IPS DF 4.7 (cell line): ENCODE measurements around the gene DCC.

Experiments used
- DNase-seq: peaks from one replicate; pipeline ENCODE4 v3.0.0-alpha.2; 2013; ENCODE audit warnings: low spot score; ENCODE audit errors: extremely low read depth

DCC gene

DNA sequence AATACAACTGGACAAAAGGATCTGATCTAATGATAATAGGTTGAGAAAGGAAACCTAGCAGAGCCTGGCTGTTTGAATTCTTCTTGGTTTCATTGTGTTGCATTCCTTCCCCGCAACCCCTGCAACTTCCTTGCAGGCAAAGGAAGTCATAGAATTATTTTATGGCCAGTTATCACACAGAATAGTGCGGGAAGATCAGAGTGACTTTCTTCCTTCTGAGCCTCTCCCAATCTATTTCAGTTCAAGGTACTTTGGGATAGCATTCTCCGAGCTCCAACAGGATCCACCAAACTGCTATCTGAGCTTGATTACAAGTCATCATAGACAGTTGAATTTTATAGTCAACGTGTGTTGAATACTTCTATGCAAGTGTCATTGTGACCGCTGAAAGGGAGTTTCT, 441.1 kb downstream of the DCC start:
- DNase-seq: no peak

DNA sequence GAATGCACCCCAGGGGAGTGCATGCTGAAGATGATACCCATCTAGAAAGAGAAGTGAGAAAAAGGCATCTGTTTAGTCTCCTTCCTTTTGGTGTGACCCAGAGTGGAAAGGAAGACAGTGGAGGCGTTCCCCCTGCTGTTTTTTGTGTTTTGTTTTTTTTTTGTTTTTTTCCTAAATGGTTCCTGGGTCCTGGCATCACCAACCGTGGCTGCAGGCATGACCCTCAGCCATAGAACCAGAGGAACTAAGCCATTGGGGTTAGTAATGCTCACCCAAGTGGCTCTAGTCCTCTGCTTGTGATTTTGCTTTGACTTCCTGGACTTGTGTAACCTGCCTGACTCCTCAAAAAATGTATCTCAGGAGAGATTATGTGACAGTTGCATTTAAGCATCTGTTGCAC, 451.3 kb downstream of the DCC start:
- no peak for DNase-seq

DNA sequence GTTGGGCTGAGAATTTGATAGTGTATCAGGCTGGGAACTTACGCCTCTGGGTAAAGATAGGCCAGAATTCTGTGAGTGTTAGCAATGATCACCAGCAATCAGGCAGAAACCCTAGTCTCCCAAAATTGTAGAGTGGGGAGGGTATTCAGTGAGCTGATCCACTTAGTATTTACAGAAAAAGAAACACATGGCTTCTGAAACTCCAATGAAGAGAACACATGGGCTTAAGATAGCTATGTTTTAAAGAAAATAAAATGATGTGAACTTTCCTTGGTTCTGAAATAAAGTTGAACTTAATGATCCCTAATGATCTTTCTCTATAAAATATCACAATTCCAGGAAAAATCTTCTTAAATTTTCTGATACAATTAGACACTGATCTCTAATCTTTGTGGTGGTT, 472.8 kb downstream of the DCC start:
- DNase-seq: no peak

GRCh38 chr18:52813635-52814416, 473.8 kb downstream of the DCC start:
- no peak for DNase-seq

DNA sequence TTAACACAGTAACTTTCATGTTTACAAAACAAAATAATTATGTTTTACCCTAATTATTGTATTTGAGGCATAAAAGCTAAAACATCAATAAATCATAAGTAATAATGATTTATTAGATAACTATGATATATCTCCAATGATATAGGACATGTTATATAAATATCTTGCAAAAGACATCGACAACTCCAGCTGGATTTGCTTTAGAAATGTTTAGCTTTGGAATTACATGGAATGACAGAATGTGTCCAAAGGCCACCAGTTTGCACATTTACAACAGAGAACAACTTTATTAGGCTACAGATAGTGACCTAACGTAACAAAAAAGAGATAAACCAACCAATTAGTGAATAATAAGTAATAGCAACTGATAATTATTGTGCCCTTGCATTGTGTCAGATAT, 475.7 kb downstream of the DCC start:
- no peak for DNase-seq

DNA sequence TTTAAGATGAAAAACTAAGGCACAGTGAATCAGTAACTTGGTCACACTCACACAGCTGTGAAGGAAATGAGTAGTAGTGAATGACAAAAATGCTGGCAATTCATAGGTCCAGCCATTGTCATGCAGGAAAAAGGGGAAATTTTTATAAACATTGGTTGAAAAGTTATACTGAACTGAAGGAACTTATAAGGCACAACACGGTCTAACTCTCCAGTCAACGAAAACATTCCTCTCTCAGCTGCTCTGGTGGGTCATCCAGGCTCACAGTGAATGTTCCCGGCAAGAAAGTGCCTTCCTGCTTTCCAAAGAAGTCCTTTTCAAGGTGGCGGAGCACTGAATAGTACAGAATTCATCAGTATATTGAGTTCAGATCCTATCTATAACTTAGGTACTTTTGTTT, 476.1 kb downstream of the DCC start:
- no peak for DNase-seq

DNA sequence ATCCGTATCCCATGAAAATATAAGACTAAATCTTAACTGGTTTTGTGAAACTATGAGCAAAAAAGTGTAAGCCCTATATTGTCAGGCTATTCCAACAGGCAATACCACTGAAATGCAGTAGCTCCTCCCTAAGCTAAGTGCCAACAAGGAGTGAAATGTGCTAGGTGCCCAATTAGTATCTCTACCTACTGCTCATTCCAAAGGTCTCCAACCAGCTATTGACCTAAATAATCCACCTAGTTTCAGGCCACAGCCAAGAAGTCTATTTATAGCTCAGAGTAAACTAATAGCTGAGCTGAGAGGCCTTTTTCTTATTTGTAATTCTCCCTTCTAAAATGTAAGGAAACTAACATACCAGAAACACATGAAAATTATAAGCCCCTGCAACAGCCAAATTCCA, 482.2 kb downstream of the DCC start:
- no peak for DNase-seq

- DNase-seq: no peak
Measured at GRCh38 chr18:52824126-52824525, 484.1 kb downstream of the DCC start.

GRCh38 chr18:52826994-52827393, 487.0 kb downstream of the DCC start:
- DNase-seq: no peak

DNA sequence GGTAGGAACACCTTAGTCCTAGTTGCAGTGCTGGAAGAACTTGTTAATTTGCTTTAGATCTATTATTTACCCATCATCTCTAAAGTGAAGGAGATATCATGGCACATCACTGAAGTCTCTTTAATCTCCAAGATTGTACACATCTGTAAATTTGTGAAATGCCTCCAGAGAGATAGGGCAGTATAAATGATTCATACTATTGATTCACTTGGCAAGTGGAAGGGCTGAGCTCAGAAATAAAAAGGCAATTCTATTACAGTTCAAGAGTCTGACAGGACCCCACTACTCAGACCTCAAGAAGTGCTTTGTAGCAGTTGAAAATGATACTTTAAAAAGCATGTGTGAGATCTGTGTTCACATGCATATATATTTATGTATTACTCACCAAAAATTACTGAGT, 489.3 kb downstream of the DCC start:
- no peak for DNase-seq

- no peak for DNase-seq
Measured at GRCh38 chr18:52829876-52830405, 489.9 kb downstream of the DCC start.

DNA sequence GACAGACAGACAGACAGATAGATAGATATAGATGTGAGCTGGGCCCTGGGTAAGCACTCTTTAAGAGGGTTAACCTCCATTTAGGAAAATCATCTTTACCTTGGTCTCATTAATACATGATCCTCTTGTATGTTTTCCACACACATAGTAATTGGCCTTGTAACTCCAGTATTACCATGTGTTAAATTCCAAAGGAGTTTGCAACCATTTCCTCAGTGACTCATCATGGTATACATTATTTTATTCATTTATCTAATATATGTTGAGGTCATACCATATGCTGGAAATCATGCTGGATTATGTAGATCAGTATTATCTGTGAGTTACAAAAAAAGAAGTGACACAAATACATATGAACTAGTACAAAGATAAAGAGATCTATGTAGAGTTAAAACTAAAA, 504.3 kb downstream of the DCC start:
- no peak for DNase-seq

- DNase-seq: no peak
Measured at GRCh38 chr18:52845036-52845435, 505.0 kb downstream of the DCC start.

DNA sequence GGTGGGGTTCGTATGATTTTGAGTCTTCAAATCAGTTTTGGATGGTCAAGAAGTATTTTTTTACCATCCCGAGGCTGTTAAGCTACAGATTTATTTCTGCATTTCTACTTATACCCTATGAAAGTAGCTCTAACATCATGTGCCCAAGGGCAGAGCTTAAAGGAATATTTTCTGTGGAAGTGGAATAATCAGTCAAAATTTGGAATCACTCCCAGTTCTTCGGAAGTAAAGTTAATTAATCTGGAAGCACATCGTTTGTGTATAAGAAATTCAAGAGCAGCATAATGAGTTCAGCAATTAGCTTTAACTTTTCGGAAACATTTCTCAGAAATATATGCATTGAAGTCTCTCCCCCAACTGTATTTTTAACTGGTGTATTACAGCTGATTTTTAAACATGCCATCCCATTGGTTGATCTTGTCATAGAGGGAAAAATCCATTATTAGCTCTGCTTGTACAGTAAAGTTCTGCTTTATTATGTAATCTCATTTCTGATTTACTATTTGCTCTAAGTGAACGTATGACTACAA, 510.1 kb downstream of the DCC start:
- no peak for DNase-seq

GRCh38 chr18:52861558-52861957, 521.6 kb downstream of the DCC start:
- DNase-seq: no peak

DNA sequence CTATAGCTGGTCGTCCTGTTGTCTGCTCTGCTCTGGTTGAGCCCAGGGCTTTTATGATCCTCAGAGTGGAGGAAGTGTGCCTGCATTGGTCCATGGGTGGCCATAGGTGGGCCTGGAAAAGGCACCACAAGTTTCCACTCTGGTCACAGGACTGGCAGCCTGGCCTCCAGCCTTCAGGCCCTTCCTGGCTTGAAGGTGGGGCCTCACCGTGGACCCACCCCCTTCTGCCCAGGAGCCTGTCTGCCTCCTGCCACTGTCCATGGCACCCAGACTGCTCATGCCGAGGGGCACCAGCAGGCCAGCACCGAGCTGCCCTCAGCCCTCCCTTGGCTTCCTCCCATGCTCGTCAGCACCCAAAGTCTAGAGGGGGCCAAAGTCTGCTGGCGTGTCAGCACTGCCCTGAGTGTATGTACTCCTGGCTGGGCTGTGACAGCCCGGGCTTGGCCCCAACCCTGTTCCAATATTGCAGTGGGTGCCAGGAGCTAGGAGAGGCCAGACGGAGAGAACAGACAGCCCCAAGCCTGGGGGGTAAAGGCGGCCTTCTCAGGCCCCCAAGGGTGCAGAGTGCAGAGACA, 529.4 kb downstream of the DCC start:
- DNase-seq: no peak

DNA sequence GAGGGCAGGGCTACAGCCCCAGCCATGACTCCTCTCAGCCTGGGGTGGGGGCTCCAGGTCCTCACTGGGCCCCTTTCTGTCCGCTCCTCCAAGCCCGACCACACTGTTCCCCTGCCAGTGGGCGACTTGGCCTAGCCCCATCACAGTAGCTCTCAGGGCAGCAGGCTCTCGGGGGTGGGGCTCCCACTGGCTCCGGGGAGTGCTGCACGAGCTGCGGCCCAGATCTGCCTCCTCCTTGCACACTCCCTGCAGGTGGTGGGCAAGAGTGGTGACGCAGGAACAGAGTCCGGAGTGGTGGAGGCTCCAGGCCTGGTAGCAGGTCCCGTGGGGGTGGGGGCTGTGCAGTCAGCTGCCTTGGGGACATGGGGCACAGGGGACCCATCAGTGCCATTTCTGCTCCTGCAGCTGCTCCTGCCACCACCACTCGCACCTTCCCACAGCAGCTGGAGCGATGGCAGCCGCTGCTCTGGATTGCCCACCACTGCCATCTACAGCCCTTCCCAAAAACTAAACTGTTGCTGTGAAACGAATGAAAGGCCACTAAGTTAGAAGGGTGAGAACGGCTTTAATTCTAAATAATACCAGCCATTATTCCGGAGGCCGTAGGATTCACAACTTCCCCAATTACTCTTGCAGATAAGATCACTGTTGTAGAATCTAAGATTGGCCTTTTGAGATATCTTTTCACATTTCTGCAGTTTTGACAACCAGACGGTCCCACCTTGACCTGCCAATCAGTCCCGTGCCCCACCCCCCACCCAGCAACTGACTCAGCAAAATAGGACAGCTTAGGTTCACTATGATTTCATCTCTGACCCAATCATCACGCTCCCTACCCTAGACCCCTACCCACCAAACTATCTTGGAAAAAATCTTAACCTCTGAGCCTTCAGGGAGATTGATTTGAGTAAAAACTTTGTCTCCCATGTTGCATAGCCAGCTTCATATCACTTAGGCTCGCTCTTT, 530.2 kb downstream of the DCC start:
- peak; percentile 19 for DNase-seq

DNA sequence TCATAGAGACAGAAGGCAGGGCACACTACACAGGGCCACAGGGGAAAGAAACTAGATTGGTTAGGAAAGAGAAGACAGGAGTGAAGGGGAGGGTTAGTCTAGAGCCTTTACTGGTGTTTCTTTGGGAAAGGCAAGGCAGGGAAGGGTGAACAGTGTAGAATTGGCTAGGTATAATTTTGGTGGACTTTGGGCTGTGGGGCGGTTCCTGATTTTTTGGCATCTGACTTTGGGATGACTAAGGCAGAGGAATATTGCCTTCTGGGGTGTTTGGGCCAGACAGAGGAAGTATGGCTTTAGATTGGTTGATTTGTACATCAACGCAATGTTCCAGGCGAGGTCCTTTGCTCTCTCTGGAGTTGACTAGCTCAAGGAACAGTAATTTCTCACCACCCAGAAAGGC, 534.8 kb downstream of the DCC start:
- no peak for DNase-seq

- no peak for DNase-seq
Measured at GRCh38 chr18:52875725-52876124, 535.7 kb downstream of the DCC start.

DNA sequence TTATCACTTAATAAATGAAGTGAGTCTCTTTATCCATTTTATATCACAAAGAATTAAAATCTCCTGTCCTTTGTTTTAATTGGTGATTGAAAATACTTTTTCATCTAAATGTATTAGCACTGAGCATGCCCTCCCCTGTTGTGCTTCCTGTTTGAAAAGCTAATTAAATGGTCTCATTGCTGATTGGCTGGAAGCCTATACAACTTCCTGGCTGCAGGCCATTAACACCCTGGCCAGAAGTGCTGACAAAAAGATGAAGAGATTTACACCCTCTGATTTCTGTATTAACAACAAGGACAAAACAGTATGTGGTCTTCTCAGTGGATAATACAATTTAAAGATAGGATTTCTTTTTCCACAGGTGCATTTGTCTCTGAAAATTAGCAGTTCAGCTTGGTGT, 548.0 kb downstream of the DCC start:
- no peak for DNase-seq

GRCh38 chr18:52894801-52895200, 554.8 kb downstream of the DCC start:
- no peak for DNase-seq
